H9 (cell line): ENCODE measurements around the gene CYP4F2. TPM values are rescaled to one million over a fixed set of nuclear protein-coding genes. Genes with fewer than 3 reads are reported as not detected.
"Not testable (repeated sequence)": the region's sequence is repeated elsewhere in the genome, so short reads cannot be mapped to it uniquely, and the experiment has no call there.

Experiments used
- DNase-seq: peaks from one replicate; pipeline ENCODE4 v3.0.0-alpha.2; 2017
- H2AFZ ChIP-seq: one replicate; pipeline ENCODE4 v1.6.1; 2013; ENCODE audit warnings: mild to moderate bottlenecking, low read length, control low read depth, moderate library complexity
- H2AK5ac ChIP-seq: 2 replicates; pipeline ENCODE4 v1.6.1; 2013; ENCODE audit warnings: low read length, control low read depth, mixed read lengths; ENCODE audit not compliant: insufficient read length
- H2BK120ac ChIP-seq: one replicate; pipeline ENCODE4 v1.6.1; 2013; ENCODE audit warnings: low read depth, mild to moderate bottlenecking, low read length, control low read depth, inconsistent platforms; ENCODE audit not compliant: poor library complexity, severe bottlenecking
- H2BK12ac ChIP-seq: 2 replicates; pipeline ENCODE4 v1.6.1; 2013; ENCODE audit warnings: low read length, control low read depth, mixed read lengths, low read depth; ENCODE audit not compliant: insufficient read length
- H2BK15ac ChIP-seq: 2 replicates; pipeline ENCODE4 v1.6.1; 2013; ENCODE audit warnings: low read depth, low read length, control low read depth
- H2BK20ac ChIP-seq: one replicate; pipeline ENCODE4 v1.6.1; 2013; ENCODE audit warnings: low read depth, mild to moderate bottlenecking, low read length, control low read depth, inconsistent platforms; ENCODE audit not compliant: poor library complexity, severe bottlenecking
- H2BK5ac ChIP-seq: 2 replicates; pipeline ENCODE4 v1.6.1; 2013; ENCODE audit warnings: low read length, control low read depth, mixed read lengths; ENCODE audit not compliant: insufficient read length
- H3K14ac ChIP-seq: 2 replicates; pipeline ENCODE4 v1.6.1; 2013; ENCODE audit warnings: low read length, control low read depth; ENCODE audit not compliant: insufficient read depth
- H3K18ac ChIP-seq: 2 replicates; pipeline ENCODE4 v1.6.1; 2013; ENCODE audit warnings: low read depth, mild to moderate bottlenecking, mixed read lengths, low read length, control low read depth; ENCODE audit not compliant: insufficient read length
- H3K23ac ChIP-seq: 2 replicates; pipeline ENCODE4 v1.6.1; 2013; ENCODE audit warnings: low read length, control low read depth, mixed read lengths, low read depth; ENCODE audit not compliant: insufficient read length
- H3K23me2 ChIP-seq: 2 replicates; pipeline ENCODE4 v1.6.1; 2013; ENCODE audit warnings: low read depth, mild to moderate bottlenecking, mixed read lengths, low read length, control low read depth; ENCODE audit not compliant: insufficient read length, poor library complexity, severe bottlenecking
- H3K27ac ChIP-seq: 2 replicates; pipeline ENCODE4 v1.5.1; 2013; ENCODE audit warnings: low read length, control low read depth, mixed read lengths, low read depth; ENCODE audit not compliant: insufficient read length
- H3K27me3 ChIP-seq: 2 replicates; pipeline ENCODE4 v1.6.1; 2013; ENCODE audit warnings: low read length, control low read depth, inconsistent platforms; ENCODE audit not compliant: insufficient read depth
- H3K4ac ChIP-seq: 2 replicates; pipeline ENCODE4 v1.6.1; 2013; ENCODE audit warnings: low read depth, mild to moderate bottlenecking, control low read depth, inconsistent platforms, low read length, moderate library complexity
- H3K4me1 ChIP-seq: 2 replicates; pipeline ENCODE4 v1.6.1; 2013; ENCODE audit warnings: low read length, control low read depth, inconsistent platforms; ENCODE audit not compliant: insufficient read depth
- H3K4me2 ChIP-seq: 2 replicates; pipeline ENCODE4 v1.6.1; 2013; ENCODE audit warnings: low read length, control low read depth, mixed read lengths; ENCODE audit not compliant: insufficient read length, insufficient read depth
- H3K56ac ChIP-seq: 2 replicates; pipeline ENCODE4 v1.6.1; 2013; ENCODE audit warnings: low read depth, mild to moderate bottlenecking, mixed read lengths, low read length, control low read depth; ENCODE audit not compliant: insufficient read length
- H3K79me1 ChIP-seq: 2 replicates; pipeline ENCODE4 v1.6.1; 2013; ENCODE audit warnings: low read depth, mild to moderate bottlenecking, moderate library complexity, low read length, control low read depth, inconsistent platforms; ENCODE audit not compliant: insufficient read depth, poor library complexity, severe bottlenecking
- H3K79me2 ChIP-seq: 2 replicates; pipeline ENCODE4 v1.6.1; 2013; ENCODE audit warnings: low read length, control low read depth, inconsistent platforms; ENCODE audit not compliant: insufficient read depth
- H3K9ac ChIP-seq: 2 replicates; pipeline ENCODE4 v1.6.1; 2013; ENCODE audit warnings: low read length, control low read depth, mixed read lengths; ENCODE audit not compliant: insufficient read length; ENCODE audit errors: extremely low read depth
- H3K9me3 ChIP-seq: one replicate; pipeline ENCODE4 v1.6.1; 2013; ENCODE audit warnings: low read depth, low read length, inconsistent platforms; ENCODE audit not compliant: control insufficient read depth
- H3T11ph ChIP-seq: one replicate; pipeline ENCODE4 v1.6.1; 2013; ENCODE audit warnings: mild to moderate bottlenecking, low read length, control low read depth, inconsistent platforms
- H4K20me1 ChIP-seq: one replicate; pipeline ENCODE4 v1.6.1; 2013; ENCODE audit not compliant: control insufficient read depth, insufficient read length, insufficient read depth
- H4K5ac ChIP-seq: 2 replicates; pipeline ENCODE4 v1.6.1; 2013; ENCODE audit warnings: low read depth, mild to moderate bottlenecking, mixed read lengths, low read length, control low read depth; ENCODE audit not compliant: insufficient read length
- H4K8ac ChIP-seq: replicated peaks from 2 replicates; pipeline ENCODE4 v1.6.1; 2013; ENCODE audit warnings: low read length, control low read depth, mixed read lengths, low read depth; ENCODE audit not compliant: insufficient read length
- H4K91ac ChIP-seq: 2 replicates; pipeline ENCODE4 v1.6.1; 2013; ENCODE audit warnings: low read depth, mild to moderate bottlenecking, moderate library complexity, mixed read lengths, low read length, control low read depth; ENCODE audit not compliant: insufficient read length
- H3K27ac Mint-ChIP-seq, 3 experiments: 2 replicates in 2 of 3; 3 replicates in 1 of 3; pipeline ENCODE4 v1.8.0; 2020 to 2021; ENCODE audit warnings: mixed read lengths in 3 of 3, mild to moderate bottlenecking in 1 of 3, moderate library complexity in 1 of 3
- H3K27me3 Mint-ChIP-seq: 2 replicates; pipeline ENCODE4 v1.8.0; 2021; ENCODE audit warnings: low read depth, mild to moderate bottlenecking, moderate library complexity, mixed read lengths
- H3K36me3 Mint-ChIP-seq, 3 experiments: 2 replicates in 2 of 3; 3 replicates in 1 of 3; pipeline ENCODE4 v1.8.0; 2020 to 2021; ENCODE audit warnings: low read depth in 3 of 3, mixed read lengths in 3 of 3; ENCODE audit not compliant: insufficient read depth in 1 of 3
- H3K4me1 Mint-ChIP-seq, 2 experiments: 2 replicates each; pipeline ENCODE4 v1.8.0; 2020; ENCODE audit warnings: mixed read lengths in 2 of 2
- H3K4me3 Mint-ChIP-seq, 2 experiments: 2 replicates in 1 of 2; 3 replicates in 1 of 2; pipeline ENCODE4 v1.8.0; 2020 to 2021; ENCODE audit warnings: mild to moderate bottlenecking in 2 of 2, mixed read lengths in 2 of 2, moderate library complexity in 1 of 2
- H3K9me3 Mint-ChIP-seq, 2 experiments: 2 replicates in 1 of 2; 3 replicates in 1 of 2; pipeline ENCODE4 v1.8.0; 2020; ENCODE audit warnings: mild to moderate bottlenecking in 2 of 2, mixed read lengths in 2 of 2, moderate library complexity in 1 of 2
- WGBS: extraction: QIAGEN DNeasy Blood & Tissue Kit; methylation state at CpG from one replicate; pipeline ENCODE4 v1.1.7; 2013; ENCODE audit warnings: missing lambda C conversion rate, low lambda C conversion rate, mixed read lengths; ENCODE audit not compliant: insufficient read length; ENCODE audit errors: extremely low coverage; 5-methylcytosine and 5-hydroxymethylcytosine counted together
- total RNA-seq: library from RNA; stranded (reverse); gene quantifications from 2 replicates; pipeline ENCODE4 v1.2.1, GENCODE V29; 2021
- TF ChIP-seq, protein P1 (sequence below): fragments of 200-600 bp; sonication (generic); conservative IDR thresholded peaks from 3 replicates; pipeline ENCODE4 v1.8.0; 2021; ENCODE audit warnings: antibody characterized with exemption, mild to moderate bottlenecking

The CYP4F2 gene
- total RNA-seq, 1 experiment from 2014 or later = not detected

DNA sequence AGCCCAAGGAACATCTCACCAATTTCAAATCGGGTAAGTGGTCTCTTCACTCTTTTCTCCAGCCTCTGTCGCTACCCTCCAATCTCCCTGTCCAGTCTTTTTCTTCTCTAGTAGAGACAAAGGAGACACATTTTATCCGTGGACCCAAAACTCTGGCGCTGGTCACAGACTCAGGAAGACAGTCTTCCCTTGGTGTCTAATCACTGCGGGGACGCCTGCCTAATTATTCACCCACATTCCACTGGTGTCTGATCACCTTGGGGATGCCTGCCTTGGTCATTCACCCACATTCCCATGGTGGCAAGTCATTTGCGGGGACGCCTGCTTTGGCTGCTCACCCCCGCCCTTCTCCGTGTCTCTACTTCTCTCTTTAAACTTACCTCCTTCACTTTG, 68.6 kb downstream of the CYP4F2 start:
- Histone ChIP-seq H3K56ac (no peak overlapping the region), H3K27me3 (no peaks in the 10 kb centered on the region), H2BK15ac (no peak overlapping the region), H3K18ac (no peak overlapping the region), H4K8ac (no peak overlapping the region), H3K79me2 (no peaks in the 10 kb centered on the region), H2BK12ac (no peak overlapping the region), H3T11ph (no peak overlapping the region), H3K27ac (no peak overlapping the region), H3K4me2 (no peak overlapping the region), H4K5ac (no peak overlapping the region), H3K9me3 (peaks cover 77% of the 10 kb centered on the region), H2BK120ac (no peak overlapping the region), H2AFZ (no peak overlapping the region), H2BK5ac (no peak overlapping the region), H4K20me1 (no peaks in the 10 kb centered on the region), H3K4ac (no peak overlapping the region), H3K23me2 (no peaks in the 10 kb centered on the region), H3K14ac (no peak overlapping the region), H2AK5ac (no peak overlapping the region), H3K9ac (no peak overlapping the region), H4K91ac (no peak overlapping the region), H3K4me1 (no peaks in the 10 kb centered on the region), H3K79me1 (no peaks in the 10 kb centered on the region), H2BK20ac (no peak overlapping the region), H3K23ac (no peak overlapping the region)
- Mint-ChIP-seq H3K27ac (no peak overlapping the region), H3K4me1 (no peaks in the 10 kb centered on the region), H3K27me3 (0 out of 2 replicates have a peak, but pooled peaks cover 2% of the 10 kb centered on the region), H3K36me3 (peaks cover 5 to 24% (median 18%) of the 10 kb centered on the region in 3 experiments; a peak in 6 of 7 replicates), H3K4me3 (no peak overlapping the region), H3K9me3 (peaks cover 37 to 62% of the 10 kb centered on the region in 2 experiments)
- no peak for DNase-seq
- no CpG with 5 or more reads among the region's 10 CpGs for WGBS
- TF ChIP-seq, protein P1, sequence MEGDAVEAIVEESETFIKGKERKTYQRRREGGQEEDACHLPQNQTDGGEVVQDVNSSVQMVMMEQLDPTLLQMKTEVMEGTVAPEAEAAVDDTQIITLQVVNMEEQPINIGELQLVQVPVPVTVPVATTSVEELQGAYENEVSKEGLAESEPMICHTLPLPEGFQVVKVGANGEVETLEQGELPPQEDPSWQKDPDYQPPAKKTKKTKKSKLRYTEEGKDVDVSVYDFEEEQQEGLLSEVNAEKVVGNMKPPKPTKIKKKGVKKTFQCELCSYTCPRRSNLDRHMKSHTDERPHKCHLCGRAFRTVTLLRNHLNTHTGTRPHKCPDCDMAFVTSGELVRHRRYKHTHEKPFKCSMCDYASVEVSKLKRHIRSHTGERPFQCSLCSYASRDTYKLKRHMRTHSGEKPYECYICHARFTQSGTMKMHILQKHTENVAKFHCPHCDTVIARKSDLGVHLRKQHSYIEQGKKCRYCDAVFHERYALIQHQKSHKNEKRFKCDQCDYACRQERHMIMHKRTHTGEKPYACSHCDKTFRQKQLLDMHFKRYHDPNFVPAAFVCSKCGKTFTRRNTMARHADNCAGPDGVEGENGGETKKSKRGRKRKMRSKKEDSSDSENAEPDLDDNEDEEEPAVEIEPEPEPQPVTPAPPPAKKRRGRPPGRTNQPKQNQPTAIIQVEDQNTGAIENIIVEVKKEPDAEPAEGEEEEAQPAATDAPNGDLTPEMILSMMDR = no peak

DNA sequence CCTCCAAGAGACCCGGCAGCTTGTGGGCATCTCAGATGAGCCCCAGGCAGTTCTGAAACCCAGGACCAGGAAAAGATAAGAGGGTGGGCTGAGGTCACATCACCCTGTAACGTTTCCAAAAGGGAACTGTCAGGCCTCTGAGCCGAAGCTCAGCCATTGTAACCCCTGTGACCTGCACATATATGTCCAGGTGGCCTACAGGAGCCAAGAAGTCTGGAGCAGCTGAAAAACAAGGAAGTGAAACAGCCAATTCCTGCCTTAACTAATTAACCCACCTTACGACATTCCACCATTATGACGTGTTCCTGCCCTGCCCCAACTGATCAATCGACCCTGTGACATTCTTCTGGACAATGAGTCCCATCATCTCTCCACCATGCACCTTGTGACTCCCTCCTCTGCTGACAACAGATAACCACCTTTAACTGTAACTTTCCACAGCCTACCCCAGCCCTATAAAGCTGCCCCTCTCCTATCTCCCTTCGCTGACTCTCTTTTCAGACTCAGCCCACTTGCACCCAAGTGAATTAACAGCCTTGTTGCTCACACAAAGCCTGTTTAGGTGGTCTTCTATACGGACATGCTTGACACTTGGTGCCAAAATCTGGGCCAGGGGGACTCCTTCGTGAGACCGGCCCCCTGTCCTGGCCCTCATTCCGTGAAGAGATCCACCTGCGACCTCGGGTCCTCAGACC, 69.1 kb downstream of the CYP4F2 start:
- not testable (repeated sequence) for H2BK20ac ChIP-seq, DNase-seq, H2AK5ac ChIP-seq, H3K18ac ChIP-seq, H3K27ac Mint-ChIP-seq, H2BK15ac ChIP-seq, H4K91ac ChIP-seq, H3K27me3 ChIP-seq, H2BK5ac ChIP-seq, H3K79me2 ChIP-seq, H3K4me1 ChIP-seq, H2BK12ac ChIP-seq, H4K20me1 ChIP-seq, H3K56ac ChIP-seq, H3T11ph ChIP-seq, H3K4me1 Mint-ChIP-seq, H3K14ac ChIP-seq, H3K27ac ChIP-seq, H3K4me2 ChIP-seq, H4K8ac ChIP-seq, H4K5ac ChIP-seq, H2BK120ac ChIP-seq, H3K79me1 ChIP-seq, H3K23ac ChIP-seq, H3K9ac ChIP-seq, H2AFZ ChIP-seq, H3K4ac ChIP-seq, H3K27me3 Mint-ChIP-seq, H3K4me3 Mint-ChIP-seq, H3K23me2 ChIP-seq
- H3K9me3 ChIP-seq = peaks cover 77% of the 10 kb centered on the region
- no CpG with 5 or more reads among the region's 13 CpGs for WGBS
- H3K36me3 Mint-ChIP-seq = peaks cover 9 to 26% (median 20%) of the 10 kb centered on the region in 3 experiments; a peak in 6 of 7 replicates
- H3K9me3 Mint-ChIP-seq = peaks cover 42 to 68% of the 10 kb centered on the region in 2 experiments
